ENCODE results near the gene CD74.

- no peak for TF ChIP-seq ZFP91 (CRISPR knock-in tag; IDR thresholded peaks at IDR 0.05; ENCODE audit: borderline replicate concordance)
- no peak for TF ChIP-seq EP300 (IDR thresholded peaks at IDR 0.05; ENCODE audit: low read depth in 2 of 2, low read length in 2 of 2)
- no peak for TF ChIP-seq EP300 (CRISPR knock-in tag; IDR thresholded peaks at IDR 0.05; ENCODE audit: borderline replicate concordance)
- TF ChIP-seq EZH2 (conservative IDR thresholded peaks at IDR 0.05; ENCODE audit: low read depth, low read length): no peak
- TF ChIP-seq JUN (CRISPR knock-in tag; IDR thresholded peaks at IDR 0.05): no peak
- no peak for TF ChIP-seq MYC (CRISPR knock-in tag; IDR thresholded peaks at IDR 0.05; ENCODE audit: borderline replicate concordance)
- no peak for TF ChIP-seq TAF1 (CRISPR knock-in tag; IDR thresholded peaks at IDR 0.05)
- TF ChIP-seq MXD3 (CRISPR knock-in tag; IDR thresholded peaks at IDR 0.05): no peak
- peak; percentile 49 for TF ChIP-seq CTCF (CRISPR knock-in tag; IDR thresholded peaks at IDR 0.05)
- TF ChIP-seq NFYB (CRISPR knock-in tag; IDR thresholded peaks at IDR 0.05): no peak
- no peak for TF ChIP-seq ZNF121 (CRISPR knock-in tag; IDR thresholded peaks at IDR 0.05)
- no peak for TF ChIP-seq ZNF564 (CRISPR knock-in tag; IDR thresholded peaks at IDR 0.05)
- no peak for TF ChIP-seq HOXA7 (CRISPR knock-in tag; IDR thresholded peaks at IDR 0.05)
- no peak for TF ChIP-seq ZNF276 (CRISPR knock-in tag; IDR thresholded peaks at IDR 0.05; ENCODE audit: low read depth)
Observed at GRCh38 chr5:150394912-150395687, 17.6 kb downstream of the CD74 start.

Data from HepG2 (cell line).